Muscle layer of duodenum (tissue), 2 donors: ENCODE results near the gene NEURL1.

Source experiments
- H3K27ac ChIP-seq: one replicate; pipeline ENCODE4 v1.7.0; 2013; ENCODE audit warnings: mild to moderate bottlenecking, low read length
- H3K27me3 ChIP-seq: one replicate; pipeline ENCODE4 v1.7.0; 2013; ENCODE audit warnings: low read depth, mild to moderate bottlenecking, control low read depth, low read length
- H3K36me3 ChIP-seq, 2 donors: one replicate each; pipeline ENCODE4 v1.7.0; 2013; ENCODE audit warnings: low read length in 2 of 2, control low read depth in 1 of 2, mild to moderate bottlenecking in 1 of 2; ENCODE audit not compliant: insufficient read depth in 2 of 2, control insufficient read depth in 1 of 2
- H3K4me1 ChIP-seq, 2 donors: one replicate each; pipeline ENCODE4 v1.7.0; 2013; ENCODE audit warnings: low read length in 2 of 2, mild to moderate bottlenecking in 2 of 2, control low read depth in 1 of 2, moderate library complexity in 1 of 2; ENCODE audit not compliant: insufficient read depth in 2 of 2, control insufficient read depth in 1 of 2
- H3K4me3 ChIP-seq, 2 donors: one replicate each; pipeline ENCODE4 v1.7.0; 2013; ENCODE audit warnings: low read length in 2 of 2, low read depth in 1 of 2, mild to moderate bottlenecking in 1 of 2
- H3K9me3 ChIP-seq, 2 donors: one replicate each; pipeline ENCODE4 v1.7.0; 2013; ENCODE audit warnings: low read length in 2 of 2, control low read depth in 1 of 2, mild to moderate bottlenecking in 1 of 2; ENCODE audit not compliant: control insufficient read depth in 1 of 2
- donor health status: healthy.

The NEURL1 gene

GRCh38 chr10:103545366-103545765, 51.9 kb downstream of the NEURL1 start:
- Histone ChIP-seq H3K9me3 (no peaks in the 10 kb centered on the region), H3K4me3 (no peak overlapping the region), H3K36me3 (no peaks in the 10 kb centered on the region), H3K27me3 (no peaks in the 10 kb centered on the region), H3K4me1 (peaks cover 6 to 14% of the 10 kb centered on the region in 2 donors), H3K27ac (no peak overlapping the region)

GRCh38 chr10:103545771-103546281, 52.3 kb downstream of the NEURL1 start:
- no peaks in the 10 kb centered on the region for H3K9me3 ChIP-seq
- H3K4me1 ChIP-seq: peaks cover 6 to 14% of the 10 kb centered on the region in 2 donors
- no peaks in the 10 kb centered on the region for H3K36me3 ChIP-seq
- H3K4me3 ChIP-seq: no peak overlapping the region
- H3K27me3 ChIP-seq: no peaks in the 10 kb centered on the region
- H3K27ac ChIP-seq: no peak overlapping the region

- Histone ChIP-seq H3K9me3 (no peaks in the 10 kb centered on the region), H3K36me3 (no peaks in the 10 kb centered on the region), H3K4me3 (no peak overlapping the region), H3K27me3 (no peaks in the 10 kb centered on the region), H3K27ac (no peak overlapping the region), H3K4me1 (peaks cover 6 to 14% of the 10 kb centered on the region in 2 donors)
Measured at GRCh38 chr10:103546401-103546800, 52.9 kb downstream of the NEURL1 start.

GRCh38 chr10:103547391-103547946, 54.0 kb downstream of the NEURL1 start:
- H3K27me3 ChIP-seq: no peaks in the 10 kb centered on the region
- H3K4me1 ChIP-seq: peaks cover 6 to 13% of the 10 kb centered on the region in 2 donors
- H3K36me3 ChIP-seq: no peaks in the 10 kb centered on the region
- no peak overlapping the region for H3K27ac ChIP-seq
- H3K4me3 ChIP-seq: no peak overlapping the region
- no peaks in the 10 kb centered on the region for H3K9me3 ChIP-seq

- H3K27me3 ChIP-seq: no peaks in the 10 kb centered on the region
Measured at GRCh38 chr10:103548006-103548405, 54.5 kb downstream of the NEURL1 start.

GRCh38 chr10:103548581-103549348, 55.3 kb downstream of the NEURL1 start:
- no peak overlapping the region for H3K27ac ChIP-seq
- peaks cover 0 to under 1% of the 10 kb centered on the region in 2 donors for H3K4me1 ChIP-seq
- no peak overlapping the region for H3K4me3 ChIP-seq
- H3K27me3 ChIP-seq: no peaks in the 10 kb centered on the region
- no peaks in the 10 kb centered on the region for H3K9me3 ChIP-seq
- H3K36me3 ChIP-seq: no peaks in the 10 kb centered on the region

More at GRCh38 chr10:103548006-103548405, 54.5 kb downstream of the NEURL1 start:
- Histone ChIP-seq H3K4me3 (no peak overlapping the region), H3K4me1 (peaks cover 5 to 8% of the 10 kb centered on the region in 2 donors), H3K27ac (no peak overlapping the region), H3K36me3 (no peaks in the 10 kb centered on the region), H3K9me3 (no peaks in the 10 kb centered on the region)

GRCh38 chr10:103549349-103549685, 55.8 kb downstream of the NEURL1 start:
- Histone ChIP-seq H3K27me3 (no peaks in the 10 kb centered on the region), H3K36me3 (no peaks in the 10 kb centered on the region), H3K27ac (no peak overlapping the region), H3K9me3 (no peaks in the 10 kb centered on the region), H3K4me1 (no peaks in the 10 kb centered on the region), H3K4me3 (no peak overlapping the region)

- no peaks in the 10 kb centered on the region for H3K36me3 ChIP-seq
- no peaks in the 10 kb centered on the region for H3K4me1 ChIP-seq
- no peaks in the 10 kb centered on the region for H3K27me3 ChIP-seq
- no peaks in the 10 kb centered on the region for H3K9me3 ChIP-seq
- no peak overlapping the region for H3K27ac ChIP-seq
- H3K4me3 ChIP-seq: no peak overlapping the region
Measured at GRCh38 chr10:103550229-103550628, 56.7 kb downstream of the NEURL1 start.

GRCh38 chr10:103551619-103552602, 58.4 kb downstream of the NEURL1 start:
- peaks cover 2 to 3% of the 10 kb centered on the region in 2 donors for H3K4me1 ChIP-seq
- no peaks in the 10 kb centered on the region for H3K9me3 ChIP-seq
- H3K27ac ChIP-seq: no peak overlapping the region
- no peak overlapping the region for H3K4me3 ChIP-seq
- no peaks in the 10 kb centered on the region for H3K36me3 ChIP-seq
- no peaks in the 10 kb centered on the region for H3K27me3 ChIP-seq

GRCh38 chr10:103552856-103553742, 59.6 kb downstream of the NEURL1 start:
- Histone ChIP-seq H3K4me1 (peaks cover 2 to 3% of the 10 kb centered on the region in 2 donors), H3K4me3 (no peak overlapping the region), H3K9me3 (no peaks in the 10 kb centered on the region), H3K27ac (no peak overlapping the region), H3K36me3 (no peaks in the 10 kb centered on the region), H3K27me3 (no peaks in the 10 kb centered on the region)
